AG08396 (cell line): ENCODE measurements around the gene CD27.
"Not testable (repeated sequence)": the region's sequence is repeated elsewhere in the genome, so short reads cannot be mapped to it uniquely, and the experiment has no call there.

Source experiments
- DNase-seq: peaks from one replicate; pipeline ENCODE4 v3.0.0; 2012; ENCODE audit warnings: low spot score, mixed read lengths

The CD27 gene

GRCh38 chr12:6488240-6488639 is 43.5 kb downstream of the CD27 start:
- no peak for DNase-seq

DNA sequence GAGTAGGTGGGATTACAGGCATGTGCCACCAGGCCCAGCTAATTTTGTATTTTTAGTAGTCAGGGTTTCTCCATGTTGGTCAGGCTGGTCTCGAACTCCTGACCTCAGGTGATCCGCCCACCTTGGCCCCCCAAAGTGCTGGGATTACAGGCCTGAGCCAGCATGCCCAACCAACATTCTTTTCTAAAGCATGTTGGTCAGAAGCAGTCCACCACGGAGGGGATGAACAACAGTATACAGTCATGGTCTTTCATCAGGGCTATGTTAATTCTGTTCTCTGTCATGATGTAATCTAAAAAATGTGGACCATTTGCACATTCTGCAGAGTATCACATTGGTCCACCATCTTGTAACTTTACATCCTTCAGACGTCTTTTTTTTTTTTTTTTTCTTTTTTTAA is 44.7 kb downstream of the CD27 start:
- DNase-seq: no peak

DNA sequence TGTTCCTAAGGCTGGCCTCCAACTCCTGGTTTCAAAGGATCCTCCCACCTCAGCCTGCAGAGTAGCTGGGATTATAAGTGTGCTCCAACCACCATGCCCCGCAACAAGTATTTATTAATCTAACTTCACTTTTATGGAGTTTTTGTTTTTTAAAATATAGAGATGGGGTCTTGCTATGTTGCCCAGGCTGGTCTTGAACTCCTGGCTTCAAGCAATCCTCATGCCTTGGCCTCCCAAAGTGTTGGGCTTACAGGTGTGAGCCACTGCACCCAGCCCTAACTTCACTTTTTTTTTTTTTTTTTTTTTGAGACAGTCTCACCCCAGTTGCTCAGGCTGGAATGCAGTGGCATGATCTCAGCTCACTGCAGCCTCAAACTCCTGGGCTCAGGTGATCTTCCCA is 45.9 kb downstream of the CD27 start:
- DNase-seq: not testable (repeated sequence)

DNA sequence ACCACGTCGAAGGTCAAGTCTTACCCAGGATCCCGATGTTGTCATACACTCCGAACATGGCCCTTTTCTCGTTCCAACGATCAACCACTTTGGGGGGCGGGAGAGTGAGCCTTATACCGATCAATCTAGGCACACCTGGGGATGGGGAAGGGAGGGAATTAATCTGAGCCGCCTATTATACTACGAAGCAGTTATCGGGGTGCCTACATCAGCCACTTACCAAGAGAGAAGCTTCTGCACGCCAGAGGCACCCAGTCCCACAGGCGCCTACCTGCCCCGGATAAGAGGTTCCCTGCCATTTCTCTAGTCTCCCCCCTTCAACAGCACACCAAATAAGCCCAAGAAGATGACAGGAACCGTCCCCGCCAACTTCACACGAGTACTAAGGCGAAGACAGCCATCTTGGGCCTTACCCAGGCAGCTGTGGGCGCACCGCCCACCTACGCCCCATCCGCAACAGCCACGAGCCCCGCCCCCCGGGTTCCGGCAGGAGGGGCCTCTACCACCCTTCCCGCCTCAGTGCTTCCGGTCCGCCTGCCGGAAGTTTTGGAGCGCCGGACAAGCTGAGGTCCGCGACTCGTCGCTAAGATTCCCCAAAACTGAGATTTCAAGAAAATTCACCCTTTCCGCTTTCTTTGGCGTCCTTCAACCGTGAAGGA is 48.2 kb downstream of the CD27 start, which contains the start of gene MRPL51:
Gene MRPL51 (minus strand): TSS at position 425 of the 659 bp plus-strand sequence. CDS start 126 bp downstream, at position 299.
- peak; percentile 94 for DNase-seq

- peak; percentile 98 for DNase-seq
Observed at GRCh38 chr12:6493497-6494257, 48.9 kb downstream of the CD27 start, which contains the start of gene NCAPD2. NCAPD2 (plus strand) TSS chr12:6494102; CDS start chr12:6495099, 997 bp downstream.

GRCh38 chr12:6494258-6494743 is 49.5 kb downstream of the CD27 start:
- peak; percentile 5 for DNase-seq

DNA sequence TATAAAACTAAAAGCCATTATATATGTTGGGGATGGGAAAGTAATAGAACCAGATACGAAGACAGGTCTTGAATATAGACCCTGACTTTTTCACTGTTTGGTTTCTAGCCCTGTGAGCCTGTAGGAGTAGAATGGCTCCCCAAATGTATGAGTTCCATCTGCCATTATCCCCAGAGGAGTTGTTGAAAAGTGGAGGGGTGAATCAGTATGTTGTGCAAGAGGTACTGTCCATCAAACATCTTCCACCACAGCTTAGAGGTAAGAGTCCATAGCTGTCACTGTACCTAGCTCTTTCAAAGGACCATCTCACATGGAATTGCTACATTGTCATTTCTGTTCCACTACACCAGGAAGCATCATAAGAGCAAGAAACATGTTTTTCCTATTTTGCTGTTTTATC is 50.2 kb downstream of the CD27 start:
- no peak for DNase-seq

GRCh38 chr12:6497291-6497690 is 52.5 kb downstream of the CD27 start:
- not testable (repeated sequence) for DNase-seq

- DNase-seq: no peak
Observed at GRCh38 chr12:6500466-6500865, 55.7 kb downstream of the CD27 start.
